HG03354 (cell line): Measurements from ENCODE around the gene ARIH1.
"Not testable (repeated sequence)": the region's sequence is repeated elsewhere in the genome, so short reads cannot be mapped to it uniquely, and the experiment has no call there.

Source experiments
- ATAC-seq: cut with Tn5 transposase; IDR thresholded peaks from one replicate; pipeline ENCODE4 v1.9.1; 2021; ENCODE audit warnings: mild to moderate bottlenecking; ENCODE audit not compliant: unreplicated experiment, poor library complexity, severe bottlenecking

The ARIH1 gene

DNA sequence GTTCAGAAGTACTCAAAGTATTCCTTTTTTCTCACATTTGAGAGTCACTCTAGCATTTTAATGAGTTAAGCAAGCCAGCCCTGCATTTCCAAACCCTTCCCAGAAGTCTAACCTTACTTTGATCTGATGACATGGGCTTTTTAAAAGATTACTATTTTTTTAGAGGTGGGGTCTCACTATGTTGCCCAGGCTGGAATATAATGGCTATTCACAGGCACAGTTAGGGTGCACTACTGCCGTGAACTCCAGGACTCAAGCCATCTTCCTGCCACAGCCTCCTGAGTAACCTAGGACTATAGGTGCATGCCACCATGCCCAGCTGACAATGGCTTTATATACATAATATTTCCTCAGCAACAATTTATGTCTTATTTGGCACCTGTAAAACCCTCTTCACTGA, 116.3 kb downstream of the ARIH1 start:
- no peak for ATAC-seq

DNA sequence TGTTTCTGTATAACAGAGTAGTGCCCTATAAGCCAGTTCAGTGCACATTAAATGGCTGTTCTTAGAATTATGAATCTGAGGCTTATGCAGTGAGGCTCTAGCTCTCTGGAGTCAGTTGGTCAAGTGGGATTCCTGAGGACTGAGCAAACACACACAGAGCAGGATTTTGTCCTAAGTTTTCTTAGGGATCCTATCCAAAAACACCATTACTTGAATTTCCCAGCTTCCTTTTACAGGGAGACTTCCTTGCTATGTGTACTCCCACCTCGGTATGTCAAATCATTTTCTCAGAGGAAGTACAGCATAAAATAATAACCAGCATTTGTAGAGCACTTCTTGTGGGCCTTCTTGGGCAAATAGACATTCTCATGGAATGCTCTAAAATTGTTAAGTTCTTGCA, 117.2 kb downstream of the ARIH1 start:
- no peak for ATAC-seq

DNA sequence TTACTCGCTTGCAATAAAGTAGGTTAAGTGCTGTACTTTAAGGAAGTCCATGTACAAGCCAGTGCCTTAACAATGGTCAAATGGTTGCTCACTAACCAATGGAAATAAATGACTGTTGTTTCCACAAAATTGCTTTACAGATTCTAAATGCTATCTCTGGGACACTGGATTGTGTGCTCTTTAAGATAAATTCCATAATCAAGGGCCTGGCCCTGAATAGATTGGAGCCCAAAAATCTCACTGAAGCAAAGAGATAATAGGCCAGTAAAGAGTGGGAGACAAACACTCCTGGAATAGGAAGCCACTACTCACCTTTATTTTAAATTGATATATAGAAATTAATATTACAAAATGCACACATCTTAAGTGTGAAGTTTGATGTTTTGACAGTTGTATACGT, 118.0 kb downstream of the ARIH1 start:
- ATAC-seq, result no peak

GRCh38 chr15:72592676-72593075, 118.5 kb downstream of the ARIH1 start:
- ATAC-seq, result no peak

- ATAC-seq, result no peak
These were observed 119.7 kb downstream of the ARIH1 start for GRCh38 chr15:72593838-72594237.

DNA sequence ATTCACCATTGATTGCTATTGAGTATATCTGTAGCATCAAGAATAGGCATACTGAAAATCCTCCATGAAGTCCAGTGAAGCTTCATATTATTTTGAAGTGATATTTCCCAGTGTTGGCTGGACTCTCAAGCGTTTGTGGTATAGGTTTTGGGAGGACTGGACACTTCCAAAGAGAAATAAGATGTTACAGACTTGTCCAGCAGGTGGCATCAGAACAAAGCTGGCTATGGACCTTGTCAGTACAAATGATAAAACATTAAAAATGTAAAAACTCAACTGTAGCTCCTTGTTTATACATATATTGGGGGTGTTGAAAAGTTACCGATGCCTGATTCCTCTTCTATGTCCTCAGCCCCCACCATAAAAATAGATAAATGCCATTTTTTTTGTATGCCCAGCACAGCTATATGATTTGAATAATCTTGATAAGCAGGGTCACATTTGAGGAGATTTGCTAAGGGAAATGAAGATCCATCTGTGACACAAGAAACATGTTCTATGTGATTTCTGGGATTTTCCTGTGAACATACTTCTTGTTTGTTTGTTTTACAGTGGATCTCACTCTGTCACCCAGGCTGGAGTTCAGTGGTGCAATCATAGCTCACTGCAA, 125.8 kb downstream of the ARIH1 start:
- ATAC-seq, result no peak

DNA sequence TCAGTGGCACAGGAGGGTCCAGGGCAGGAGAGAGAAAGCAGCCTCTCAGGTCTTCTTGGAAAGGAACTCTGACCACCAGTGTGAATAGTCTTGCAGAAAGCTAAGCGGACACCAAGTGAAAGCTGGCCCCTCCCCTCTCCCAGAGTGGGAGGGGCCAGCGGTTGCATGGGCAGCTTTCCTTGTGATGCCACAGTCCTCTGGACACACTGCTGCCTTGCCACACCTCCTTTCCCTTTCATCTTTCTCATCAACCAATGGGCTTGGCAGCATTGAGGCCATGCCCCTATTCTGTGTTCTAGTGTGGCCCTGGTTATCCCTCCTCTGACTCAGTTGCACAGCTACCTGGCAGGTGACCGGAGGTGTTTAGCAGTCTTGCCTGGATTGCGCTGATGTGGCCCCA, 130.7 kb downstream of the ARIH1 start:
- ATAC-seq, result no peak

DNA sequence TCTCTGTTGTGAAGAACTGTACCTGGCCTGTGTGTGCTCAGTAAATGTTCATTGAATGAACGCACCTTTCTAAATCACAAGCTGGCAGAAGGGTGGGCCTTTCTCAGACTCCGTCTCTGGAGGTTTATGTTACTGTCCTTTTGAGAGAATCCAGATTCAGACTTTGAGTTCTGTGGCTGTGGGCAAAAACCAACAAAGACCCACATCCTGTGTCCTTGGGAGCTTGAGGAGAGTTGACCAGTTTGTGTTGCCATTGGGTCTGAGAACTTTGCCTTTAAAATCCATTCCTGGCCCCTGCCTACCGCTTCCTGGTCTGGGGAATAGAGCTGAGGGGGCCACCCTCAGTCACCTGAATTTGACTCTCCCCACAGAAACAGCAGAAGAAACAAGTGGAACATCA, 134.0 kb downstream of the ARIH1 start:
- not testable (repeated sequence) for ATAC-seq

DNA sequence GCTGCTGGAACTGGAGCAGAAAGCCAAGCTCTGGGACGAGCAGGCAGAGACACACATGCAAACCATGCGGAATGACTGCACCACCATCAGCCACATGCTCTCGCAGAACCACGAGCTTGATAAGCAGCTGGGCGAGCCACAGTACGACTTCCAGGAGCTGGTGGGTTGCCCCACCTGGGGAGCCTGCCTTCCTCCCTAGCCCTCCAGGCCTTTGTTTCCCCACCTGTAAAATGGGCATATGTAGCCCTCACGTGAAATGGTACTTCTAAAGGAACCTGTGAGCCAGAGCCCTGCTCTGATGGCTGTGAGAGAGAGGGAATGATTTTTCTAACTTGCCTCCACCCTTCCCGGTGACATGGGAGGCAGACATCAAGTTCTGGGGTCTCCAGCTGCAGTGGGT, 135.7 kb downstream of the ARIH1 start:
- no peak for ATAC-seq

DNA sequence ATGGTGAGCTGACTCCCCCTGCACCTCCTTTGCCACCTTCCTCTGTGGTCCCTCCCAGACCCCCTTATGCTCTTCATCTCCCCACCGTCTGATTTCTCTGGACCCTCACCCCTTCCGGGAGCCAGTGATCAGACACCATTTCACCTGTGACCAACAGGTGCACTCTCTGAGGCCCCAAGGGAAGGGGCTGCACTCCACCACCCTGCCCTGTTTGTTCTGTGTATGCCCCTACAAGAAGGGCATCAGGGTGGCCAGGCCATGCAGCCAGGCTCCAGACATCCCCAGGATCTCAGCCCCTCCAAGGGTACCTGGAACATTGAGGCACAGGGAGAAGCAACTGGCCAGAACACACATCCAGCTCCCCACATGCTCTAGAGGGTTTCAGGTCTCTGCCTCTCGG, 138.2 kb downstream of the ARIH1 start:
- ATAC-seq, result not testable (repeated sequence)

DNA sequence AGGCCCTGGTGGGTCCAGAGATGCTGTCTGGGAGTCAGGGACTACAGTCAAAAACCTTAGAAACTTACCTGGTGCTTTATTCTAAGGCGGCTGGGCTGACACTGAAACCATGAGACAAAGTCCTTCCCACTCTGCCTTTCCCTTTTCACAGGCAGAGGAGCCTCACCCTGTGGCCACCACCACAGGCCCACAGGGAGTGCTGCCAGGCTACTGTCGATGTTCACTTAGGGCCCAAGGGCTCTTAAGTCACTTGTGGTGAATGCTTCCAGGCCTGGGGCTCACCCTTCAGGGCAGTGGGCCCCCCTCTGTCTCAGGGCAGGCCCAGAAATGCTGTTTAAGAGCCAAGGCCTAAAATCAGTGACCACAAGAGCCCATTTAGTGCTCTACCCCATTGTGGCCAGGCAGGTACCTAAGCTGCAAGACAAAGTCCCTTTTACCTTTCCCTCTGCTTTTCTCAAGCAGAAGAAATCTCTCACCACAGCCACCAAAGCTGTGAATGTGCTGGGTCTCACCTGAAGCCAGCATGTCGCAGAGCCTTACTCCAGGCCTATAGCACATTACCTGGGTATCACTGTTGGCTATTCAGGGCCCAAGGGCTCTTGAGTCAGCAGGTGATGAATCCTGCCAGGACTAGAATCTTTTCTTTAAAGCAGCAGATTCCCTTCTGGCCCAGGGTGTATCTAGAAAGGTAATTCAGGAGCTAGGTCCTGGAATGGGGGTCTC, 140.8 kb downstream of the ARIH1 start:
- ATAC-seq, result no peak

GRCh38 chr15:72615533-72616233, 141.6 kb downstream of the ARIH1 start:
- ATAC-seq, result not testable (repeated sequence)

DNA sequence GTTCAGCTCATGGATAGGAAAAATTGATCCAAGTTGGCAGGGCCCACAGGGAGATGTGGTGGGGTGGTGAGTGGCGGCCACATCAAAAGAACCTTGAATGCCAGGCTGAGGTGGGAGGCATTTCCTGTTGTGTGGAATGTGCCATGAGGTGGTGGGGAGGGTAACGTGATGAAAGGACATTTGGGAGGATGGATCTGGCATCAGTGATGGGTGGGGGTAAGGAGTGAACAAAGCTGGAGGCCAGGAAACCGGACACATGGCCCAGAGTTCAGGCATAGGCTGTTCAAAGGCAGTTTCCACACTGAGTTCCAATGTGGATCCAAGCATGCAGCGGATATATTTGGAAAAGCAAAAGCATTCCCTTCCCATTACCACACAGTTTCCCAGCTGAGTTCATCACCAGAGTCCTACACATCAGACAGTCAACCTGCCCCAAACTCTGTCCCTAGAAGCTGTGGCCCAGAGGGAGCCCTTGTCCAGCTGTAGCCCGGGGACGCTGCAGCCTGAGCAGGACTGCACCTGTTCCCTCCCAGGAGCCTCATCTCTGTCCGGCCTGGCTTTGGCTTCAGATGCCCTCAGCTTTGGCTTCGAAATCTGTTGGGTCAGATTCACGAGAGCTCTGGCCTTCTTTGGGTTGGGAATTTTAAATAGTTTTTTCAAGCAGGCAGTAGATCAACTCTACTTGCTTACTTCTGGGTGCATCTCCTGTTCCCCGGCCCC, 142.5 kb downstream of the ARIH1 start:
- ATAC-seq, result no peak

DNA sequence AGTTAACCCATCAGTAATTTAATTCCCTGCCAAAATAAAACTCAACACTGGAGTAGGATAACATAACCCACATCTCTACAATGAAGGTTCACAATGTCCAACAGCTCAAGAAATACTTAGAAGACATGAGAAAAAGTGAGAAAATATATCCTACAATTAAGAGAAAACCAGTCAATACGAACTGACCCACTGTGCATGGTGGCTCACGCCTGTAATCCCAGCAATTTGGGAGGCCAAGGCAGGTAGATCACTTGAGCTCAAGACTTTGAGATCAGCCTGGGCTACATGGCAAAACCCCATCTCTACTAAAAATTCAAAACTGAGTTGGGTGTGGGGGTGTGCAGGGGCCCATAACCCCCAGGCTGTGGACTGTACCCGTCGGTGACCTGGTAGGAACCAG, 149.7 kb downstream of the ARIH1 start:
- ATAC-seq, result not testable (repeated sequence)

- ATAC-seq, result not testable (repeated sequence)
These were observed 152.0 kb downstream of the ARIH1 start for GRCh38 chr15:72626153-72626552.

GRCh38 chr15:72628249-72629067, 154.3 kb downstream of the ARIH1 start:
- ATAC-seq, result not testable (repeated sequence)

DNA sequence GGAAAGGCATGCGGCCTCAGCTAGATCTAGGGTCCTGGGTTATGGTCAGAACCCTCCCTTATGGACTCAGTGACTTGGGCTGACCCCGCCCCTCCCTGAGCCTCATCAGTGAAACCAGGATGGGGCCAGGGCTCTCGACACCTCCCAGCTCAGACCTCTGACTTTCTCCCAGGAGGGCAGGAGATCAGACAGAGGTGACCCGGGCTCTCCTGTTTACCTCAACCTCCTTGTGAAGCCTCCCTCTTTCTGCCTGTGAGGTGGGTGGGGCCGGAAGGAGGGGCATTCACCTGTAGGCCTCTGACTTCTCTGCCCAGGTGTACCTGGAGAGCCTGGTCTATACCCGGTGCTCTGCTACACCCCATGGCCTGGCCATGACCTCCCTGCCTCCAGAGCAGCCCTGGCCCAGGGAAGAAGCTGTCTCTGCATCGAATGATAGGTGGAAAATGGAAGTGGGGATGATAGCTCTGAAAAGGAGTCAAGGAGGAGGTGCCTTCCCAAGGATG, 155.0 kb downstream of the ARIH1 start:
- ATAC-seq, result not testable (repeated sequence)

DNA sequence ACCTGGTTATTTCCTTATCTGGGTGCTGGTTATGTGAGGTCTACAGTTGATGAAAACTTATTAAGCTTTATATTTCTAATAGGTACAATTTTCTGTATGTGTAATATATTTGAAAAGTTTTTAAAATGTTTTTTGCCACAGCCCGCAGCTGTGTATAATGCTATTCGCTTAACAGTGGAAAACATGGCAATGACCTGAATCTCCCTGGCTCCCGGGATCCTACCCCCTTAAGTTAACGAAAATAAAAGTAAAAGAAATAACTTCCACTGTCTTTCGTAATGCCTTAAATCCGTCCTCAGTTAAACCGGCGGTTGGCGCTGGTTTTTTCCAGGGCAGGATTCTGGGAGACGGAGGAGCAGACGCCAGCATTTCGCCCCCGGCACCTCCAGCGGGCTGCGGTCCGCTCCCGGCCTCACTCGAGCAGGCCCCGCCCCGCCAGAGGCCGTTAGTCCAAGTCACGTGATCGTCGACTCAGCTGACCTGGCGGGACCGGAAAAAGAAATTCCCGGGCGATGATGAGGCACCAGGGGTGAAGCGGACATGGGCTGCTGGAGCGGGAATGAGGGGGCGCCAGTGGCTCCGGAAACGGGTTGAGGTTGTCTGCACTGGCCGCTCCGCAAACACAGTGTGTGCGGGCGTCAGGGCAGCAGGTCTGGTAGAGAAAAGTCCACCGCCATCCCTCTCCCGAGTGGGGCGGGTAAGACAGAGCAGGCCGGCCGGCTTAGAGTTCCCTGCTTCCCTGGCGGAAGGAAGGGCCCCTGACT, 162.6 kb downstream of the ARIH1 start:
- ATAC-seq, result peak; percentile 71
